ENCODE measurements around the gene ENO2.
"Not testable (repeated sequence)": the region's sequence is repeated elsewhere in the genome, so short reads cannot be mapped to it uniquely, and the experiment has no call there.

The ENO2 gene

GRCh38 chr12:6890789-6891645 lies 23.4 kb upstream of the ENO2 start:
- H3K4me3 ChIP-seq (ENCODE audit: low read depth, low read length), result peak overlapping the region; percentile 62
- peak overlapping the region; percentile 81 for H3K27ac ChIP-seq
- H2AFZ ChIP-seq, result peak overlapping the region; percentile 96
- H3K9ac ChIP-seq, result no peak overlapping the region
- H3K36me3 ChIP-seq (ENCODE audit: control insufficient read depth, insufficient read depth, low read length), result no peaks in the 10 kb centered on the region
- no peaks in the 10 kb centered on the region for H3K27me3 ChIP-seq (ENCODE audit: control insufficient read depth, insufficient read depth, low read length)
- no peaks in the 10 kb centered on the region for H3K9me3 ChIP-seq (ENCODE audit: control insufficient read depth, low read length)
- peaks cover 6% of the 10 kb centered on the region for H3K4me1 ChIP-seq
- TF ChIP-seq, protein P1, sequence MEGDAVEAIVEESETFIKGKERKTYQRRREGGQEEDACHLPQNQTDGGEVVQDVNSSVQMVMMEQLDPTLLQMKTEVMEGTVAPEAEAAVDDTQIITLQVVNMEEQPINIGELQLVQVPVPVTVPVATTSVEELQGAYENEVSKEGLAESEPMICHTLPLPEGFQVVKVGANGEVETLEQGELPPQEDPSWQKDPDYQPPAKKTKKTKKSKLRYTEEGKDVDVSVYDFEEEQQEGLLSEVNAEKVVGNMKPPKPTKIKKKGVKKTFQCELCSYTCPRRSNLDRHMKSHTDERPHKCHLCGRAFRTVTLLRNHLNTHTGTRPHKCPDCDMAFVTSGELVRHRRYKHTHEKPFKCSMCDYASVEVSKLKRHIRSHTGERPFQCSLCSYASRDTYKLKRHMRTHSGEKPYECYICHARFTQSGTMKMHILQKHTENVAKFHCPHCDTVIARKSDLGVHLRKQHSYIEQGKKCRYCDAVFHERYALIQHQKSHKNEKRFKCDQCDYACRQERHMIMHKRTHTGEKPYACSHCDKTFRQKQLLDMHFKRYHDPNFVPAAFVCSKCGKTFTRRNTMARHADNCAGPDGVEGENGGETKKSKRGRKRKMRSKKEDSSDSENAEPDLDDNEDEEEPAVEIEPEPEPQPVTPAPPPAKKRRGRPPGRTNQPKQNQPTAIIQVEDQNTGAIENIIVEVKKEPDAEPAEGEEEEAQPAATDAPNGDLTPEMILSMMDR (IDR thresholded peaks at IDR 0.05), result peak; percentile 95
- no peaks in the 10 kb centered on the region for H3K79me2 ChIP-seq
- H3K4me2 ChIP-seq (ENCODE audit: low read length), result peak overlapping the region; percentile 78

- H3K4me2 ChIP-seq (ENCODE audit: low read length), result peak overlapping the region; percentile 74
- TF ChIP-seq, protein P1 (IDR thresholded peaks at IDR 0.05), result no peak
- no peaks in the 10 kb centered on the region for H3K27me3 ChIP-seq (ENCODE audit: control insufficient read depth, insufficient read depth, low read length)
- no peak overlapping the region for H3K9ac ChIP-seq
- H2AFZ ChIP-seq, result peak overlapping the region; percentile 96
- no peaks in the 10 kb centered on the region for H3K9me3 ChIP-seq (ENCODE audit: control insufficient read depth, low read length)
- no peaks in the 10 kb centered on the region for H3K79me2 ChIP-seq
- H3K4me1 ChIP-seq, result peaks cover 6% of the 10 kb centered on the region
- H3K4me3 ChIP-seq (ENCODE audit: low read depth, low read length), result peak overlapping the region; percentile 59
- no peaks in the 10 kb centered on the region for H3K36me3 ChIP-seq (ENCODE audit: control insufficient read depth, insufficient read depth, low read length)
- H3K27ac ChIP-seq, result peak overlapping the region; percentile 81
These were observed 22.8 kb upstream of the ENO2 start for GRCh38 chr12:6891646-6892001.

DNA sequence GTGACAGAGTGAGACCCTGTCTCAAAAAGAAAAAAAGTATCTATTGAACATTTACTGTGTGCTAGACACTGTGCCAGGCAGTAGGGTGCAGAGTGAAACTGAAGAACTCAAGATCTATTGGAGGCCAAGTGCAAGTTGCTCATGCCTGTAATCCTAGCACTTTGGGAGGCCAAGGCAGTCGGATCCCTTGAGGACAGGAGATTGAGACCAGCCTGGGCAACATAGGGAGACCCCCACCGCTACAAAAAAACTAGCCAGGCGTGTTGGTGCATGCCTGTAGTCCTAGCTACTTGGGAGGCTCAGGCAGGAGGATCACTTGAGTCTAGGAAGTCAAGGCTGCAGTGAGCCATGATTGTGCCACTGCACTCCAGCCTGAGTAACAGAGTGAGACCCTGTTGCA lies 21.7 kb upstream of the ENO2 start:
- not testable (repeated sequence) for H3K27ac ChIP-seq; H3K9ac ChIP-seq; H3K4me3 ChIP-seq (ENCODE audit: low read depth, low read length); H2AFZ ChIP-seq; H3K27me3 ChIP-seq (ENCODE audit: control insufficient read depth, insufficient read depth, low read length); H3K4me1 ChIP-seq; H3K79me2 ChIP-seq; H3K36me3 ChIP-seq (ENCODE audit: control insufficient read depth, insufficient read depth, low read length); H3K4me2 ChIP-seq (ENCODE audit: low read length); H3K9me3 ChIP-seq (ENCODE audit: control insufficient read depth, low read length)

- Histone ChIP-seq H3K4me1 (peaks cover 6% of the 10 kb centered on the region), H2AFZ (no peak overlapping the region), H3K27ac (no peak overlapping the region), H3K27me3 (ENCODE audit: control insufficient read depth, insufficient read depth, low read length) (no peaks in the 10 kb centered on the region), H3K79me2 (no peaks in the 10 kb centered on the region), H3K36me3 (ENCODE audit: control insufficient read depth, insufficient read depth, low read length) (no peaks in the 10 kb centered on the region), H3K9ac (no peak overlapping the region), H3K4me2 (ENCODE audit: low read length) (no peak overlapping the region), H3K4me3 (ENCODE audit: low read depth, low read length) (no peak overlapping the region), H3K9me3 (ENCODE audit: control insufficient read depth, low read length) (no peaks in the 10 kb centered on the region)
- TF ChIP-seq, protein P1 (IDR thresholded peaks at IDR 0.05), result no peak
These were observed 20.1 kb upstream of the ENO2 start for GRCh38 chr12:6894321-6894720.

GRCh38 chr12:6896846-6897435 lies 17.4 kb upstream of the ENO2 start:
- Histone ChIP-seq H3K4me1 (no peaks in the 10 kb centered on the region), H3K79me2 (no peaks in the 10 kb centered on the region), H3K4me3 (ENCODE audit: low read depth, low read length) (no peak overlapping the region), H3K9me3 (ENCODE audit: control insufficient read depth, low read length) (no peaks in the 10 kb centered on the region), H2AFZ (no peak overlapping the region), H3K27me3 (ENCODE audit: control insufficient read depth, insufficient read depth, low read length) (no peaks in the 10 kb centered on the region), H3K36me3 (ENCODE audit: control insufficient read depth, insufficient read depth, low read length) (no peaks in the 10 kb centered on the region), H3K27ac (no peak overlapping the region), H3K9ac (no peak overlapping the region), H3K4me2 (ENCODE audit: low read length) (no peak overlapping the region)
- TF ChIP-seq, protein P1 (IDR thresholded peaks at IDR 0.05), result no peak
